Stimulated activated CD4-positive, alpha-beta T cell treated with anti-CD3 and anti-CD28 coated beads, Interleukin-1b, Interleukin-23, amount 100 ng/mL, for 1 hour (primary cell): ENCODE results near the gene PRSS22.
"Not testable (repeated sequence)": the region's sequence is repeated elsewhere in the genome, so short reads cannot be mapped to it uniquely, and the experiment has no call there.

Experiments used
- DNase-seq, 2 donors: peaks; one replicate each; pipeline ENCODE4 v3.0.0-alpha.2; 2020; ENCODE audit warnings: low read depth in 2 of 2

PRSS22 gene, protein sequence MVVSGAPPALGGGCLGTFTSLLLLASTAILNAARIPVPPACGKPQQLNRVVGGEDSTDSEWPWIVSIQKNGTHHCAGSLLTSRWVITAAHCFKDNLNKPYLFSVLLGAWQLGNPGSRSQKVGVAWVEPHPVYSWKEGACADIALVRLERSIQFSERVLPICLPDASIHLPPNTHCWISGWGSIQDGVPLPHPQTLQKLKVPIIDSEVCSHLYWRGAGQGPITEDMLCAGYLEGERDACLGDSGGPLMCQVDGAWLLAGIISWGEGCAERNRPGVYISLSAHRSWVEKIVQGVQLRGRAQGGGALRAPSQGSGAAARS

DNA sequence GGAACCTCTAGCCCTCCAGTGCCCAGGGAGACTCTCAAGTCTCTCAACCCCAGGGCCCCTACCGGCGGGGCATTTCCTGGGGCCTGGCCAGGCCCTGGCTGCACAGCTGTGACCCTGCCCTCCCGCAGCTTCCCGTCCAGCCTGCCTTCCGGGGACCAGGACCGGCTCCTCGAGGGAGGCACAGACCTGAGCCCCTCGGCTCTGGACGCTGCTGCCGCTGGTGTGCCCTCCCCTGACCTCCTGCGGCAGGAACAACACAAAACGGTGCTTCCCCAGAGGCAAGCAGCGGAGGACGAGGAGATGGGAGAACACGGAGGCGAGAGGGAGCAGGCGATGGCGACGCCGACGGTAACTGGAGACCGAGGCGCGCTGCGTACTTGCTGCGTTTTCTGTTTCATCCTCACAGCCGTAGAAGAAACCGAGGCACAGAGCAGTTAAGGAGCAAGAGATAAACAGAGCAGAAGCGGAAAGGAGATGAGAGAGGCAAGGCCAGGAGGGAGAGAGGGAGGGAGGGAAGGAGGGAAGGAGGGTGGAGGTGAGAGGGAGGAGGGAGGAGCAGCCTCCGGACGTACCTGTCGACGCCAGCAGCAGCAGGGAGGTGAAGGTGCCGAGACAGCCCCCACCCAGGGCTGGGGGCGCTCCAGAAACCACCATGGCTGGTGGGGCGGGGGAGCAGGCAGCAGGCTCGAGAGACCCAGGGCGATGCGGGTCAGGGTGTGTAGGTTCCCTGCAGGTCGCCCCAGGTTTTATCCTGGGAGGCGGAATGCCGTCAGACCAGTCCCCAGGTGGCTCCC, at the start of gene PRSS22:
TSS of gene PRSS22 (minus strand) at position 720 of the 794 bp plus-strand sequence. CDS start at position 654, 66 bp downstream.
- no peak for DNase-seq

DNA sequence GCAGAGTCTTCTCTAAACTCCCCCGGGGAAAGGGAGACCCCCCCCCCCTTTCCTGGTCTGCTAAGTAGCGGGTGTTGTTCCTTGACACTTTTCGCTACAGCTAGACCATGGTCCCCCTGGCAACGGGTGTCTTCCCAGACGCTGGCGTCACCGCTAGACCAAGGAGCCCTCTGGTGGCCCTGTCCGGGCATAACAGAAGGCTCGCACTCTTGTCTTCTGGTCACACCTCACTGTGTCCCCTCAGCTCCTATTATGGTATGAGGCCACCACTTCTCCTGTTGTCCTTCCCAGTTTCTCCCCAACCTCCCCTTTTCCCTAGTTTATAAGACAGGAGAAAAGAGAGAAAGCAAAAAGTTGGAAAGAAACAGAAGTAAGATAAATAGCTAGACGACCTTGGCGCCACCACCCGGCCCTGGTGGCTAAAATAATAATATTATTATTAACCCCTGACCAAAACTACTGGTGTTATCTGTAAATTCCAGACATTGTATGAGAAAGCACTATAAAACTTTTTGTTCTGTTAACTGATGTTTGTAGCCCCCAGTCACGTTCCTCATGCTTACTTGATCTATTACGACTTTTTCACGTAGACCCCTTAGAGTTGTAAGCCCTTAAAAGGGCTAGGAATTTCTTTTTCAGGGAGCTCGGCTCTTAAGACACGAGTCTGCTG, 49.2 kb upstream of the PRSS22 start:
- DNase-seq = not testable (repeated sequence)

DNA sequence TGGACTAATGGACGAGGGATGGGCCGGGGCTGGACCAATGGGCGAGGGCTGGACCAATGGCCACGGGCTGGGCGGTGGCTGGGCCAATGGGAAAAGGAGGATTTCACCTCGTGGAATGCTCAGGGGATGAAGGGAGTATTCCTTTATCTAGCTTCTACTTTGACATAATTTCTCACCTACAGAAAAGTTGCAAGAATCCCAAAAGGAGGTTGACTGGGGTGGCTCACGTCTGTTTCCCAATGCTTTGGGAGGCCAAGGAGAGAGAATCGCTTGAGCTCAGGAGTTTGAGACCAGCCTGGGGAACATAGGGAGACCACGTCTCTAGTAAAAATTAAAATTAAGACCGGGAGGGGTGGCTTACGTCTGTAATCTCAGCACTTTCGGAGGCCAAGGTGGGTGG, 48.0 kb upstream of the PRSS22 start:
- no peak for DNase-seq

DNA sequence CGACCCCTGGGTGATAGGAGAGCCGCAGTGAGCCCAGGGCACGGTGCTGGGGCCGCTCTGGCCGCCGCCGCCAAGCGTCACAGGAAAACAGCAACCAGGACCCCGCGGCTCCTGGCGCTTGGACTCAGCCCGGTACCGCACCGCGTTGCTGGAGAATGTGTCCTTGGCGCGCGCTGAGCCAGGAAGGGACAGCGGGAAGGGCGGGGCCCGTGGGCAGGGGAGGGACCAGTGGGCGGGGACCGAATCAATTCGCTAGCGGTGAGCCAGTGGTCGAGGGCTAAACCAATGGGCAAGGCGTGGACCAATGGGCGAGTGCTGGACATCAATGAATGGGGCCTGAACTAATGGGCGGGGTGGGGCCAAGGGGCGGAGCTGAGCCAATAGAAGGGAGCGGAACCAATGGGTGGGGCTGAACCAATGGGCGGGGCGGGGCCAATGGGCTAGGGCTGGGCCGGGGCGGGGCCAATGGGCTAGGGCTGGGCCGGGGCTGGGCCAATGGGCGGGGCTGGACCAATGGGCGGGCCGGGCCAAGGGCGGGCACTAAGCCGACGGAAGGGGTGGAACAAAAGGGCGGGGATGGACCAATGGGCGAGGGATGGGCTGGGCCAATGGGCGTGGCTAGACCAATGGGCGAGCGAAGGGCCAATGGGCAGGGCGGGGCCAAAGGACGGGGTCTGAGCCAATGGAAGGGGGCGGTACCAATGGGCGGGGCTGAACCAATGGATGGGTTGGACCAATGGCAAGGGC, 47.4 kb upstream of the PRSS22 start:
- peak; percentile 71 to 82 for DNase-seq

DNA sequence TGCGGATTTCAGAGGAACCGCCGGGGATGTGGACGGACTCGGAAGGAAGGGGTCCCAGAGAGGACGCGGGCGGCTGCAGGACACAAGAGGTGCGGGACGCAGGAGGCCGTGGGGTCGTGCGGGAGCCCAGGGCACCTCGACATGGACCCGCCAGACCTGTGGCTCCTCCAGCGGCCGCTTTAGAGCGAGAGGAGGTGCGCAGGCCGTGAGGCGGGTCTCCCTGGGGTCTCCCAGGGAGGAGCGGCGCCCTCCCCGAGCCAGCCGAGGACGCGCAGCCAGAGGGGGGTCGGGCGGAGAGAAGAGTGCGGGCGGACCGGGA, 46.9 kb upstream of the PRSS22 start:
- DNase-seq = no peak

DNA sequence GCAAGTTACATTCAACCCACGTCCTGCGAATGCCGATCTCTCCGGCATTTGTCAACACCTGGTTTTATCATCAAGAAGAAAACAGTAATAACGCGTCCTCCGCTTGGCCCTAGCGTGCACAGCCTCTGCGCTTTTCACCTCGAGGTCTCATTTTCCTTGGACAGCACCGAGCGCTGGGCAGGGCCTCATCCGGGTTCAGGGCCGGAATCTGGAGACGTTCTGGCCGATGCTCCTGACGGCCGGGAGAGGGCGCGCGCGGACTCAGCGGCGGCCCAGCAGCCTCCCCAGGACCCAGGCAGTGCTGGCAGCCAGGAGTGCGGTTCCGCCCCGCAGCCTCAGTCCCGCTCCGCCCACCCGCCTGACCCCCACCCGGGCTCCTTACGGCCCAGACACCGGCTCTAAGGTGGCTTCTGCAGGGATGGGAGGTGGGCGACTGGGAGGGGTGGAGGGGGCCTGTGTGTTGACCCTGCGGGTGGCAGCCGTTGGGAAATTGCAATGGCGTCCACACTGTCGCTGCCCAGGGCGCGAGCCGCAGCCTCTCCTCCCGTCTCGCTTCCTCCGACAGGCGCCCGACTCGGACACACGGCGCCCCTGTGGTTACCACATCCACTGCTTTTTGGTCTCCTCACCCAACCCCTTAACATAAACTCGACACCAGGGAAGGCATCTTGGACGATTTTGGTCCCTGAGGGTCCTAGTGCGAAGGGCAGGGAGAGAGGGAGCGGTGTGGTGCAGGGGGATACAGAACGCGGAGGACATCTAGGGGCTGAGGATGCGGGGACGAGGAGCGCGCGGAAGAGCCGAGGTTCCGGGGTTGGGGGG, 46.3 kb upstream of the PRSS22 start:
- DNase-seq = peak in 1 of 2 donors; percentile 35

DNA sequence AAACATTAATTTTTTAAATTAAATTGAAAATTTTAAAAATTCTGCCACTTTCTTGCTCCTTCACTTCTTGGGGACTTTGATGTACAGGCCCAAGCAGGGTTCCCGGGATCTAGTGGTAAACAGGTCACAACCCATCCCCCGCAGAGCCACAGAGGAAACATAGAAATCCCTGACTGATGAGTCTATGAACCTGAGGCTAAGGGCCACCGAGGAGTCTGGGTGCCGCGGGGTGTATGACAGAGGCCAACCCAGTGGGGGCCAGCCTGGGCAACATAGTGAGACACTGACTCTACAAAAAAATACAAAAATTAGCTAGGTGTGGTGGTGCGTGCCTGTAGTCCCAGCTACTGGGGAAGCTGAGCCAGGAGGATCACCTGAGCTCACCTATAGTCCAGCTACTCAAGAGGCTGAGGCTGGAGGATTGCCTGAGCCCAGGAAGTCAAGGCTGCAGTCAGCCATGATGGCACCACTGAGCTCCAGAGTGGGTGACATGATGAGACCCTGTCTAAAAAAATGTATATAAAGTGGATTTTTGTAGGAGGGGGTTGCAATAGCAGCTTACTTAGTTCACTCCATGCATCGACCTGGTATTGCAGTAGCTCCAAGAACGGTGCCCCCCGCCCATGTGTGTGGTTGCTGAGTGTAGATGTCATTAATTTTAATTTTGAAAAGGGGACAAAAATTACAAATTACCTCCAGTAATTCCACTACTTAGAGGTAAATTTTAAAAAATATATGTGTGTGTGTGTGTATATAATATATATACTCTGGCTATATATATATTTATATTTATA, 44.6 kb upstream of the PRSS22 start:
- DNase-seq = no peak

DNA sequence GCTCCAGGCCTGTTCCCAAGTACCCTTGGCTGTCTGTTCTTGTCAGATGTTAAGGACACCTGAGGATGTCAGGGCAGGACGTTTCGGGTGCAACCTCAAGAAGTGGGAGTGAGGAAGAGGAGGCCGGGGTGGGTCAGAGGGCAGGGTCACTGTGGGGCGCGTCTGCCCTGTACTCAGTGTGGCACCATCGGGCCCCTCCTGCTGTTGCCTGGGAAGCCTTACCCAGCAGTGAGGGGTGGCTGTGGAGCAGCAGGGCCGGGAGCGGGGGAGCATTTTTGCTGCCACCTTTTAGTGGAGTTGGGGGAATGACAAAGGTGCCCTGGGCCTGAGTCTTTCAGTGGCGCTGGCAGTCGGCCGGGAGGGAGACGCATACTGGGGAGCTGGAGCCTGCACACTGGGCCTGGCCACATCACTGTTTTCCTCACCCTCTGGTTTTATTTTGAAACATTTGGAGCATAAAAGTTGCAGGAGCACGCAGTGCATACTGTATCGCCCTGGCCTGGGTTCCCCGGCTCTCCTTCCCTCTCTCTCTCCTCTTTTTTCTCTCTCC, 42.6 kb upstream of the PRSS22 start:
- no peak for DNase-seq

DNA sequence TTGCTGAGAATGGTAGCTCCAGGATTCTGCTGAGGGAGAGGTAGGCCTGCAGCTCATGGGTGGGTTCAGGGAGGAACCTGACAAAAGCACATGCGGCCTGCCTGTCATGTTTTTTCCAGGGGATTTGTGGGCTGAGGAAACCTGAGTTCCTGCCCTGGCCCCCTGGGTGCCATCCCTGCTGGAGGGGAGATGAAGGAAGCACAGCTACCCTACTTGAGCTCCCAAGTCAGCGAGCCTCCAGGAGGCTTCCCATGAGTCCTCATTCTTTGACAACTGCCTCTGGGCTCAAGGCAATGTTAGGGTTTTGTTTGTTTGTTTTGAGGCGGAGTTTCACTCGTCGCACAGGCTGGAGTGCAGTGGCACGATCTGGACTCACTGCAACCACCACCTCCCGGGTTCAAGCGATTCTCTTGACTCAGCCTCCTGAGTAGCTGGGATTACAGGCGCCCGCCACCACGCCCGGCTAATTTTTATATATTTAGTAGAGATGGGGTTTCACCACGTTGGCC, 41.6 kb upstream of the PRSS22 start:
- DNase-seq = no peak

DNA sequence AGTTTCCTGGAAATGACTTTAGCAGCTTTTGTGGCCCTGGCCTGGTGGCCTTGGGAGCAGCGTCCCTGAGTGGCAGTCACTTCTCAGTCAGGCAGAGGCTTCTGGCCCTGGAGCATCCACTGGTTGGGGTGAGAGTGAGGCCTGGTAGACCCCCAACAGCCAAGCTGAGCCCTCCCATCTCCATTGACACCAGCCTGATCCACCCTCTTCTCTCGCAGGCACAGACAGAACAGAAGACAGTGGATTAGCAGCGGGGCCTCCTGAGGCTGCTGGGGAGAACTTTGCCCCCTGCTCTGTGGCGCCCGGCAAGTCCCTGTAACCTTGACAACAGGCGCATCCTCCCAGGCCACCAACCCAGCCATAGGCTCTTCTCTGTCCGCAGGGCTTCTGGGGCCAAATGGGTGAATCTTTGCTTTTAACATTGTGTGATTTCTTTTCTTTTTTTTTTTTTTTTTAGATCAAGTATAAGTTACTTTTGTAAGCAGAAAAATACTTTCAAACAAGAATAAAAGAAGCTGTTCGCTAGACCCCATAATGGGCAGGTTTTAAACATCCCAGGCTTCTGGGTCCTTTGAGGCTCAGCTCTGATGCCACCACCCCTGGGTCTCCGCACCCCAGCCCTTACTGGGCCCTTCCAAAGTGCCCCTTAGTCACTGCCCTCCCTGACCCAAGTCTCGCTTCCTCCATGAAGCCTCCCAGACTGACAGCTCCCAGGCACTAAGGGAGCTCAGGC, 41.0 kb upstream of the PRSS22 start:
- no peak for DNase-seq

DNA sequence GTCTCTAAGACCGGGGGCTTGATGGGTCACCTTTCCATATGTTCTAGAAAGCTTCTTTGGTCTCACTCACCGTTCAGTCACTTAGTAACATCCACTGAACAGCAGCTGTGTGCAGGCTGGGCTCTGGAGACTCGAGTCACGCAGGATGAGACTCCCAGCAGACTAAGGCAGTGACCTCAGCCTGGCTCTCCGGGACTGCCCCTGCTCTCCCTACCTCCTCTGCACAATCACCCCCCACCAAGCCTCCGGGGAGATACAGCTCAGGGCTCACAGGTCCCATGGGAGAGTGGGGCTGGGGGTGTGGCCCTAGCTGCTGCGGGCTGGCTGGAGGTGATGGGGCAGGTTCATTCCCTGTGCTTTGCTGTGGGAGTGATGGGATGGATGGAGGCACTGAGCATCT, 39.1 kb upstream of the PRSS22 start:
- no peak for DNase-seq

DNA sequence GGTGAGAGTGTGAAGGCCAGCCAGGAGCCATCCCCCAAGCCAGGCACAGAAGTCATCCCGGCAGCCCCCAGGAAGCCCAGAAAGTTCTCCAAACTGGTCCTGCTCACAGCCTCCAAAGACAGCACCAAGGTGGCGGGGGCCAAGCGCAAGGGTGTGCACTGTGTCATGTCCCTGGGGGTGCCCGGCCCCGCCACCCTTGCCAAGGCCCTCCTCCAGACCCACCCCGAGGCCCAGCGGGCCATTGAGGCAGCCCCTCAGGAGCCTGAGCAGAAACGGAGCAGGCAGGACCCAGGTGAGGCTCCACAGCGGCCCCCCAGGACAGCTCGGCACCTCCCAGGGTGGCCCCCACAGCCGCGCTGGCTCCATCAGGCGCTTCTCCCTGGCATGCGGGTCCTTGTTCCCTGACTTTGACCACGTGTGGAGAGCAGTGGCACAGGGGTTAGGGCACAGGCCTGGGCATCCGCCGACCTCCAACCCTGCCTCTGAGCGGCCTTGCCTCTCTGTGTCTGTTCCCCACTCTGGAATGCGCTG, 38.6 kb upstream of the PRSS22 start:
- no peak for DNase-seq

DNA sequence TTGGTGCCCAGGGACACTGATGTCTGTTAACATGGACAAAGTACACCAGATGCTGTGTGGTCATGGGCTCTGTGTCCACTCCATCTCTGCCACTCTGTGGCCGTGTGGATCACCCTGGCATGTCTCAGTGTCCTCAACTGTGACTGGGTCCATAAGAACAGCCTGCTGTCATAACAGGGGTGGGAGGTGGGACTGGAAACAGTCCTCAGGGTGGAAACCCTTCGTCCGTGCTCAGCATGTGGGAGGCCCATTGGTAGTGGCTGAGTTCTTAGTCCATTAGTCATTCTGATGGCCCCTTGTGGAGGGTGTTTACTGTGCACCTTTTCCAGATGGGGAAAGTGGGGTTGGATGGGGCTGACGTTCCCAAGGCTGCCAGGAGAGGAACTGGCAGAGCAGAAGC, 37.8 kb upstream of the PRSS22 start:
- DNase-seq = no peak

DNA sequence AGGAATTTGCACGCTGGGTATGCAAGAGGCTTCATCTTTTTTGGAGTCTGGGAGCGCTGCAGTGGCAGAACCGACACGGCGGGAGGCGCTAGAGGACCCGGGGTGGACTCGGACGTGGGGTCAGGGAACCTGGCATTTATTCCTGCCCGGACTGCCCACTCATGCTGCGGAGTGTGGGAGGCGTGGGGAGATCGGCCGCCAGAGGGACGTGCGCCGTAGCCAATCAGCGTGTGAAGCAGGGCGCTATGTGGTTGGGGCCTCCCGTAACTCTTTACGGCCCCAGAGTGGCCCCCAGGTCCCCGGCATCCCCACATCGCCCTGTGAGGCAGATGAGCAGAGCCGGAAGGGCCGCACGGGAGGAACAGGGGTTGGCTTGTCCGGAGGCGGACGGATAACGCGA, 36.3 kb upstream of the PRSS22 start:
- DNase-seq = no peak

DNA sequence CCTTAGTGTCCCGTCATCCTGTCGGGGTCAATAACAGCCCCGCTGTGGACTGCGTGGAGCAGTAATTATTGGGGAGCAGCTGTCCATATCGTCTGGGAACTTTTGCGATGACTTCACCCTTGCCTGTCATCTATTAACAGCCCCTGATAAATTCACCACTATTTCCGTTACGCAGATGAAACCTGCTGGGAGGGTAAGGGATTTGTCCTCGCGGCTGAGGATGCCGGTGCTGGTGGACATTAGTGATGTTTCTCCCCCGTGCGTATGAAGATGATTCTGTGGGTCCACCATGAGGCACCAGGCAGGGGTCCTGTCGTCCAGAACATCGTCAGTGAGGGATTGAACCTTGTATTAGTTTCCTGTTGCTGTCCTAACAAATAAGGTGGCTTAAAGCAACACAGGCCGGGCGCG, 26.1 kb upstream of the PRSS22 start:
- DNase-seq = no peak

DNA sequence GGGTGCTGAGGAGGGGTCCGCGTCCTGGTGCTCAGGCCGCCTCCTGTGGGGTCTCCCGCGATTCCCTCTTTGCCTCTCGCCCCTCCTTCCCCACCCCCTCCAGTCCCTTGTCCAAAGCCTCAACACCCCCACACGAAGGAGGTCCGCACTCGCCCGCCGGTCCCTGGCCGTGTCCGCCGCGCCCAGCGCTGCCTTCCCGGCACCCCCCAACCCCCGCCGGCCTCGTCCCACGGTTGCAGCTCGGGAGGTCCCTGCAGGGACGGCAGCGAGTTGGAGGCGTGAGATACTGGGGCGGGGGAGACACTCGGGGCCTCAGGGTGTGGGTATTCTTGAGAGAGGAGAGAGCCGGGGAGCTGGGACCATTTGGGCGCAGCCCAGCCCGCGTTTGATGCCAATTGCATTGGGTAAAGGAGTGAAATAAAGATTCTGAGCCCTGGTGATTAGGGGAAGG, 25.5 kb upstream of the PRSS22 start:
- DNase-seq = no peak

DNA sequence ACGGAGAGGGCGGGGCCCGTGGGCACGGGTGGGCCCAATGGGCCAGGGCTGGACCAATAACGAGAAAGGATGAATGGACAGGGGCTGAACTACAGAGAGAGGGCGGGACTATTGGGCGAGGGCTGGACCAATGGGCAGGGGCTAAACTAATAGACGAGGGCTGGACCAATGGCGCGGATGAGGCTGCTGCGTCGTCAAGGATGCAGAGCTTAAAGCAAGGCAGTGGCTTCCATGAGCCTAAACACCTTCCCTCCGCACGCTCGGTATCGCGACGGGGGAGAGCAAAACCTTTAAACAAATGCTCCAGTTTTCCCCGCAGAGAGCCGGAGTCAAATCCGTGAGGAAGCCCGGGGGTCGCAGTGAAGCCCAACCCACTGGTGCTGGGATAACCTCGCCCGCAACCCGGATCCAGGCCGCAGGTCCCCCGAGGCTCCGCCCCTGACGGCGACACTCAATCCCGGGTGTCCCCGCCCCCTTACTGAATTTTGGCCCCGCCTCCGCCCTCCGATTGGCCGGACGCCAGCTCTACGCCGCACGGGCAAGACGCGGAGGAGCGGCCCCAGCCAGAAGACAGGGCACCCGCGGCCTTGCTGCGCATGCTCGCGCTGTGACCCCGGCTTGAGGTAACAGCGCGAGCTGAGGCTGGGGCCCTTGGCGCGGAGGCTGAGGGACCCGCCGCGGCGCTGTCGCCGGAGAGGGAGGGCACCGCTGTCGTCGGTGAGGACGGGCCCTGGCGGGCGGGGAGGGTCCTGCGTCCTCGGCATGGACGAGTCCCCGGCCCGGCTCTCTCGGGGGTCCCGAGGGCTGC, 24.9 kb upstream of the PRSS22 start, which contains the start of gene FLYWCH2:
TSS of gene FLYWCH2 (plus strand) at position 566 of the 808 bp plus-strand sequence. CDS start 13,235 bp downstream, outside the sequence.
- peak; percentile 99 to 100 for DNase-seq
